PC-9 (cell line): Measurements from ENCODE around the gene GDE1.

Experiments
- EZH2 ChIP-seq: fragments of 200-600 bp; sonication (generic); IDR thresholded peaks from 2 replicates; pipeline ENCODE4 v1.8.0; 2017; ENCODE audit warnings: antibody characterized with exemption, low read depth
- TF ChIP-seq, protein P1 (sequence below): fragments of 200-600 bp; sonication (generic); conservative IDR thresholded peaks from 2 replicates; pipeline ENCODE4 v1.6.1; 2017; ENCODE audit warnings: mixed run types, antibody characterized with exemption, mild to moderate bottlenecking, moderate library complexity

DNA sequence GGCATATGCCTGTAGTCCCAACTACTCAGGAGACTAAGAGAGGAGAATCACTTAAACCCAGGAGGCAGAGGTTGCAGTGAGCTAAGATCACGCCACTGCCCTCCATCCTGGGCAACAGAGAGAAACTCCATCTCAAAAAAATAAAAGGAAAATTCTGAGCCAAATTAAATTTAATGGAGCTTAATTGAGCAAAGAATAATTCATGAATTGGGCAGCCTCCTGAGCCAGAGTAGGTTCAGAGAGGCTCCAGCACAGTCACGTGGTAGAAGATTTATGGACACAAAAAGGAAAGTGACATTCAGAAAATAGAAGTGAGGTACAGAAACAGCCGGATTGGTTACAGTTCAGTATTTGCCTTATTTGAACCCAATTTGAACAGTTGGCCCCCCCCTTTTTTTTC lies 44.5 kb upstream of the GDE1 start:
- TF ChIP-seq EZH2: no peak
- TF ChIP-seq, protein P1, sequence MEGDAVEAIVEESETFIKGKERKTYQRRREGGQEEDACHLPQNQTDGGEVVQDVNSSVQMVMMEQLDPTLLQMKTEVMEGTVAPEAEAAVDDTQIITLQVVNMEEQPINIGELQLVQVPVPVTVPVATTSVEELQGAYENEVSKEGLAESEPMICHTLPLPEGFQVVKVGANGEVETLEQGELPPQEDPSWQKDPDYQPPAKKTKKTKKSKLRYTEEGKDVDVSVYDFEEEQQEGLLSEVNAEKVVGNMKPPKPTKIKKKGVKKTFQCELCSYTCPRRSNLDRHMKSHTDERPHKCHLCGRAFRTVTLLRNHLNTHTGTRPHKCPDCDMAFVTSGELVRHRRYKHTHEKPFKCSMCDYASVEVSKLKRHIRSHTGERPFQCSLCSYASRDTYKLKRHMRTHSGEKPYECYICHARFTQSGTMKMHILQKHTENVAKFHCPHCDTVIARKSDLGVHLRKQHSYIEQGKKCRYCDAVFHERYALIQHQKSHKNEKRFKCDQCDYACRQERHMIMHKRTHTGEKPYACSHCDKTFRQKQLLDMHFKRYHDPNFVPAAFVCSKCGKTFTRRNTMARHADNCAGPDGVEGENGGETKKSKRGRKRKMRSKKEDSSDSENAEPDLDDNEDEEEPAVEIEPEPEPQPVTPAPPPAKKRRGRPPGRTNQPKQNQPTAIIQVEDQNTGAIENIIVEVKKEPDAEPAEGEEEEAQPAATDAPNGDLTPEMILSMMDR: no peak
